ENCODE results near the gene GOPC. TPM values are rescaled to one million over a fixed set of nuclear protein-coding genes. Genes with fewer than 3 reads are reported as not detected.

The GOPC gene
- total RNA-seq, 1 experiment from 2014 or later, result 14.1 TPM

DNA sequence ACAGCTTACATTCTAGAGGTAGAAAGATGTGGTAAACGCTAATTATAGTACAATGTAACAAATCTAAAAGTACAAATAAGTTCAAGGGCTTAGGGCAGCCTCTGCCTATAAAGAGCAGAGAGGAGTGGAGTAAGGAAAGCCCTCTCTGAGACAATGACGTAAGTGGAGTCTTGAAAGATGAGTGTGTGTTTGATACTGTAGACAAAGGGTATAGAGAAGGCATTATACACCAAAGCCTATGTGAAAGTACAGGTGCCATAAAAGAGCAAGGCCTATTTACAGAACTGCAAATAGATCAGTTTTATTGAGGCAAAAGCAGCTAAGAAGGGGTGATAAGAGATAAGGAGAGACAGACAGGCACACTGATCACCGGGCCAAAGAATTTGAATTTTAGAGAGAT lies 10.9 kb downstream of the GOPC start:
- Histone ChIP-seq H3K36me3 (ENCODE audit: low read depth) (peaks cover 8% of the 10 kb centered on the region), H3K9me3 (ENCODE audit: insufficient read depth, low read depth) (peaks cover 4% of the 10 kb centered on the region), H3K9me2 (ENCODE audit: insufficient read depth) (no peaks in the 10 kb centered on the region), H3K27me3 (ENCODE audit: insufficient read depth, low read depth) (no peaks in the 10 kb centered on the region), H3F3A (ENCODE audit: insufficient read depth, low read depth) (no peaks in the 10 kb centered on the region), H3K4me2 (no peak overlapping the region), H3K79me2 (ENCODE audit: low read depth) (peaks cover 55% of the 10 kb centered on the region), H3K4me1 (replicated peaks; ENCODE audit: insufficient read depth) (no peaks in the 10 kb centered on the region), H3K4me3 (no peak overlapping the region), H3K27ac (no peak overlapping the region), H4K20me1 (ENCODE audit: insufficient read depth) (0 out of 2 replicates have a peak, but pooled peaks cover 7% of the 10 kb centered on the region), H2AFZ (no peak overlapping the region)
- no peak for TF ChIP-seq EZH2 (IDR thresholded peaks at IDR 0.05; ENCODE audit: low read depth)
- no peak for TF ChIP-seq CTCF (conservative IDR thresholded peaks at IDR 0.05)
- BruUV-seq (replicated peaks), result no TSS peak
- POLR2A ChIA-PET (ENCODE audit: unreplicated experiment), result no interaction called here
- CTCF ChIA-PET, result no interaction called here
- no peak for DNase-seq
- intact Hi-C loops (cut with micrococcal nuclease; ENCODE audit: unreplicated experiment), result no loop called here

- Histone ChIP-seq H3K36me3 (ENCODE audit: low read depth) (peaks cover 6% of the 10 kb centered on the region), H3K27me3 (ENCODE audit: insufficient read depth, low read depth) (no peaks in the 10 kb centered on the region), H3K79me2 (ENCODE audit: low read depth) (peaks cover 49% of the 10 kb centered on the region), H3K9me2 (ENCODE audit: insufficient read depth) (no peaks in the 10 kb centered on the region), H3F3A (ENCODE audit: insufficient read depth, low read depth) (no peaks in the 10 kb centered on the region), H4K20me1 (ENCODE audit: insufficient read depth) (0 out of 2 replicates have a peak, but pooled peaks cover 7% of the 10 kb centered on the region), H3K4me1 (replicated peaks; ENCODE audit: insufficient read depth) (no peaks in the 10 kb centered on the region), H3K4me3 (no peak overlapping the region), H2AFZ (no peak overlapping the region), H3K27ac (no peak overlapping the region), H3K4me2 (no peak overlapping the region), H3K9me3 (ENCODE audit: insufficient read depth, low read depth) (peaks cover 4% of the 10 kb centered on the region; the same call in 1 of the 2 replicates)
- ChIA-PET POLR2A (ENCODE audit: unreplicated experiment) (no interaction called here), CTCF (no interaction called here)
- DNase-seq, result no peak
- BruUV-seq (replicated peaks), result no TSS peak
- TF ChIP-seq CTCF (conservative IDR thresholded peaks at IDR 0.05) (no peak), EZH2 (IDR thresholded peaks at IDR 0.05; ENCODE audit: low read depth) (no peak)
- intact Hi-C loops (cut with micrococcal nuclease; ENCODE audit: unreplicated experiment), result no loop called here
Observed at GRCh38 chr6:117590447-117590846, 11.9 kb downstream of the GOPC start.

DNA sequence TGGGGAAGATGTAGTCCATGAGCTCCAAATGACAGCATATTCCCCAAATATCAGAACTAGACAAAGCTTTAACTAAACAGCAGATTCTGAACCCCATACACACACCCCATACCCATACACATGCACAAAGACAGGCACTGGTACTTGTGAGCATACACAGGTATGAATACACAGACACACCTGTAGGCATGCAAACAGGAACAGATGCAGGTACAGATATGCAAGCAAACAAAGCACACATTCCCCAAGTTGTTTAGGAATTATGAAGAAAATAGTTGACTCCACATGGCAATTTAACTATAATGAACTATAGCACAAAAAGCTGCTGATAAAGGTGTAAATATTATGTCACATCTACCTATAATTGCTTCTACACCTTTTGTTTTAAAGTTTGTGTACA lies 16.7 kb downstream of the GOPC start:
- H3K27me3 ChIP-seq (ENCODE audit: insufficient read depth, low read depth), result no peaks in the 10 kb centered on the region
- POLR2A ChIA-PET (ENCODE audit: unreplicated experiment), result no interaction called here
- TF ChIP-seq CTCF (conservative IDR thresholded peaks at IDR 0.05), result no peak
- no peak for TF ChIP-seq EZH2 (IDR thresholded peaks at IDR 0.05; ENCODE audit: low read depth)
- H3F3A ChIP-seq (ENCODE audit: insufficient read depth, low read depth), result no peaks in the 10 kb centered on the region
- no peak for DNase-seq
- no peak overlapping the region for H3K4me3 ChIP-seq
- no peaks in the 10 kb centered on the region for H4K20me1 ChIP-seq (ENCODE audit: insufficient read depth)
- H3K27ac ChIP-seq, result no peak overlapping the region
- intact Hi-C loops (cut with micrococcal nuclease; ENCODE audit: unreplicated experiment), result no loop called here
- H3K4me1 ChIP-seq (replicated peaks; ENCODE audit: insufficient read depth), result no peaks in the 10 kb centered on the region
- no peaks in the 10 kb centered on the region for H3K9me2 ChIP-seq (ENCODE audit: insufficient read depth)
- H3K4me2 ChIP-seq, result no peak overlapping the region
- H2AFZ ChIP-seq, result no peak overlapping the region
- no TSS peak for BruUV-seq (replicated peaks)
- H3K9me3 ChIP-seq (ENCODE audit: insufficient read depth, low read depth), result no peaks in the 10 kb centered on the region
- CTCF ChIA-PET, result no interaction called here
- peaks cover 9% of the 10 kb centered on the region for H3K36me3 ChIP-seq (ENCODE audit: low read depth)
- peaks cover 33% of the 10 kb centered on the region for H3K79me2 ChIP-seq (ENCODE audit: low read depth)

All from PC-9 (cell line).